Measurements from ENCODE around the gene RBMS3. TPM values are rescaled to one million over a fixed set of nuclear protein-coding genes. Genes with fewer than 3 reads are reported as not detected.
"Not testable (repeated sequence)": the region's sequence is repeated elsewhere in the genome, so short reads cannot be mapped to it uniquely, and the experiment has no call there.

RBMS3 gene
- total and polyA plus RNA-seq, 2 donors = 12.8 to 19.9 TPM

DNA sequence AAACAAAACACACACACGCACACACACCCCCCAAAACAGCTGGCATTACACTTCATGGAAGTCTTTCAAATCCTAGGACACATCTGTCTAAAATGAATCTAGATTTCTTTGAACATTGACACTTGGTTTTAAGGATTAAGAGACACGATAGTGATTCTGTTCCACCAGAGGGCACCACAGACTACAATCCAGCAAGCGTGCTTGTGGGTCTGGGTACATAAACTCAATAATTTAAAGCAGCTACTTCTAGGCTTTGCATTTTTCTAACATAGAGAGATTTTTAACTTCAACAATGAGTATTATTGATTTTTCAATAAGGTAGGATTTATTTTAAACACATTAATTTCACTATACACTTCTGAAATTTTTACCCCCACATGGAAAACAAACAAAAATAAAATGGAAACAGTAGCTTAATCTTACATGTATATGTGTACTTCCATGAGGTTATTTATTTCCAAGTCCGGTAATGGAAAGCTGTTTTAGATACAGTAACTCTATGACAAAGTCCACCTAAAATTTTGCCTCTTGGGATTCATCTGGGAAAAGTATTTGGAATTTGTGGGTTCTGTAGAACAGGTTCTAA lies 761.5 kb downstream of the RBMS3 start:
- no peaks in the 10 kb centered on the region for H3K27me3 ChIP-seq (ENCODE audit: control insufficient read depth in 2 of 2, insufficient read depth in 1 of 2, low read length in 1 of 2)
- H3K4me3 ChIP-seq (ENCODE audit: low read length in 2 of 2) = no peak overlapping the region
- no peaks in the 10 kb centered on the region for H3K36me3 ChIP-seq (ENCODE audit: control insufficient read depth in 2 of 2, insufficient read depth in 2 of 2, low read length in 1 of 2)
- H3K4me1 ChIP-seq (ENCODE audit: control insufficient read depth in 2 of 2, insufficient read depth in 2 of 2, low read length in 2 of 2) = no peaks in the 10 kb centered on the region
- H3K9me3 ChIP-seq (ENCODE audit: control insufficient read depth in 2 of 2, insufficient read depth in 1 of 2, low read length in 1 of 2) = no peaks in the 10 kb centered on the region
- WGBS = 34% methylated on average over 4 of the region's 4 CpGs
- no peak overlapping the region for H3K27ac ChIP-seq (ENCODE audit: low read depth in 1 of 2, low read length in 1 of 2)
- peak; percentile 14 to 82 (median 58) for DNase-seq (ENCODE audit: low read depth in 6 of 9, low spot score in 9 of 9)

DNA sequence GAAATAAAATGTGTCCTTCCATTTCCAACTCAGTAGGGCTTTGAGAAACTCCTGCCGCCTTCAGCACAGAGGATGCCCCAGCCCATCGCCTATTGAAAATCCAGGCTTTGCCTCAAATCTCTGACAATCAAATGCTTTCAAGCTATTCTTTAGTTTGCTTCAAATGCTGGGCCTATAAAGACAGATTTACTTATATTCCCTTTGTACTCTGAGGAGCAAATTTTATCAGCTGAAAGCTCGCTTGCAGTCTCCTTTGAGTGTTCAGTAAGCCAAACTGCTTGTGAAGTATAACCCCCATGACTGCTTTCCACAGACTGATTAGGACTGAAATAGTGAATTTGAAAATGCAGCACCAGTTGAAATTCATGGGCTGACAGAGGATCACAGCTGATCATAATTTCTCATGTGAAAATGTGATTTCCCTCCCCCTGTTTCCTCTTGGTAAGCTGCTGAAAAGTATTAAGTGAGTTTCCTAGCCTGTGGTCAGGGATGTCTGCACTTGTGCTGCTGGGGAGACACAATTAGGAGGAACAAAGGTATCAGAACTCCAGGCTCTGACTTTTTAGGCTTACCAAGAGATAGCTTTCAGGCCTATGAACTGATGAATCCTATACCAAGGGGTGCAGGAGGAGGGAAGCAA lies 762.2 kb downstream of the RBMS3 start:
- H3K9me3 ChIP-seq (ENCODE audit: control insufficient read depth in 2 of 2, insufficient read depth in 1 of 2, low read length in 1 of 2) = no peaks in the 10 kb centered on the region
- no peak for DNase-seq (ENCODE audit: low read depth in 6 of 9, low spot score in 9 of 9)
- no peaks in the 10 kb centered on the region for H3K27me3 ChIP-seq (ENCODE audit: control insufficient read depth in 2 of 2, insufficient read depth in 1 of 2, low read length in 1 of 2)
- no peak overlapping the region for H3K4me3 ChIP-seq (ENCODE audit: low read length in 2 of 2)
- H3K4me1 ChIP-seq (ENCODE audit: control insufficient read depth in 2 of 2, insufficient read depth in 2 of 2, low read length in 2 of 2) = no peaks in the 10 kb centered on the region
- H3K36me3 ChIP-seq (ENCODE audit: control insufficient read depth in 2 of 2, insufficient read depth in 2 of 2, low read length in 1 of 2) = no peaks in the 10 kb centered on the region
- WGBS = 96% methylated on average over 3 of the region's 3 CpGs
- no peak overlapping the region for H3K27ac ChIP-seq (ENCODE audit: low read depth in 1 of 2, low read length in 1 of 2)

DNA sequence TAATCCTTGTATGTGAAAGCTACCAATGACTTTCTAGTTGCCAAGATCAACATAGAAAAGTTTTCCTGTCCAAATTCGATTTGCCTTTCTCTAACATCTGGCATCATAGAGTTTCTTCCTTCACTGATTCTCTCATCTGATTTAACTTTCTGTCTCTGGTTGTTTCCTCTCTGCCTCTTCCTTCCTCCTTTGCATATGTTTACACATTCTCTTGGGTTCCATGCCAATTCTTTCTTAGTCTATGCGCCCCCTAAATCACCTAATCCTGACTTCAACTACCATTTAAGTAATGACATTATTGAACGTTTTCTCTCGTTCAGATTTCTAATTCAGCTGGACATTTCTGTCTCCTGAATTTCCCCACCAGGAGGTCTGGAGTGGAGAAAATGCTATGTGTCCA lies 763.6 kb downstream of the RBMS3 start:
- whole genome bisulfite sequencing = 71% methylated on average over 4 of the region's 4 CpGs

DNA sequence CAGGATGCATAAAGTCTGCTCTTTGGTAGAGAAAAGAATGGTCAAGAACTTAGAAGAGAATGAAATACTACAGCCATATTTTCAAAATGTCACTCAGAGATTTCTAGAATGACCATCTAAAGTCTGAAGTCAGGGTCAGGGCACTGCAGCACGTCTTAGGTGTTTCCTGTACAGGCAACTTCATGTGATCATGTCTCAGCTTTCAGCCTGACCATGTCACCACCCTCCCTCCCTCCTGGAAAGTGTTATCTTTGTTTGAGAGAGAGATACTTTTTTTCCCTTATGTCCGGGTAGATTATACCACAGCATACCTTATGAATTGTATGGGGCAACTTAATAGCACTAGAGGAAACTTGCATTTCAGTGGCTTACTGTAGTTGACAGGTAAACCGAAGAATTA lies 767.6 kb downstream of the RBMS3 start:
- Histone ChIP-seq H3K4me1 (ENCODE audit: control insufficient read depth in 2 of 2, insufficient read depth in 2 of 2, low read length in 2 of 2) (no peaks in the 10 kb centered on the region), H3K27ac (ENCODE audit: low read depth in 1 of 2, low read length in 1 of 2) (no peak overlapping the region), H3K27me3 (ENCODE audit: control insufficient read depth in 2 of 2, insufficient read depth in 1 of 2, low read length in 1 of 2) (no peaks in the 10 kb centered on the region), H3K9me3 (ENCODE audit: control insufficient read depth in 2 of 2, insufficient read depth in 1 of 2, low read length in 1 of 2) (peaks cover 0 to 5% of the 10 kb centered on the region in 2 donors), H3K4me3 (ENCODE audit: low read length in 2 of 2) (no peak overlapping the region), H3K36me3 (ENCODE audit: control insufficient read depth in 2 of 2, insufficient read depth in 2 of 2, low read length in 1 of 2) (no peaks in the 10 kb centered on the region)
- no peak for DNase-seq (ENCODE audit: low read depth in 6 of 9, low spot score in 9 of 9)
- 91% methylated on average over 3 of the region's 3 CpGs for WGBS

More for the DNA sequence above, 763.6 kb downstream of the RBMS3 start:
- Histone ChIP-seq H3K9me3 (ENCODE audit: control insufficient read depth in 2 of 2, insufficient read depth in 1 of 2, low read length in 1 of 2) (no peaks in the 10 kb centered on the region), H3K4me3 (ENCODE audit: low read length in 2 of 2) (no peak overlapping the region), H3K27me3 (ENCODE audit: control insufficient read depth in 2 of 2, insufficient read depth in 1 of 2, low read length in 1 of 2) (no peaks in the 10 kb centered on the region), H3K27ac (ENCODE audit: low read depth in 1 of 2, low read length in 1 of 2) (no peak overlapping the region), H3K36me3 (ENCODE audit: control insufficient read depth in 2 of 2, insufficient read depth in 2 of 2, low read length in 1 of 2) (no peaks in the 10 kb centered on the region), H3K4me1 (ENCODE audit: control insufficient read depth in 2 of 2, insufficient read depth in 2 of 2, low read length in 2 of 2) (no peaks in the 10 kb centered on the region)
- no peak for DNase-seq (ENCODE audit: low read depth in 6 of 9, low spot score in 9 of 9)

DNA sequence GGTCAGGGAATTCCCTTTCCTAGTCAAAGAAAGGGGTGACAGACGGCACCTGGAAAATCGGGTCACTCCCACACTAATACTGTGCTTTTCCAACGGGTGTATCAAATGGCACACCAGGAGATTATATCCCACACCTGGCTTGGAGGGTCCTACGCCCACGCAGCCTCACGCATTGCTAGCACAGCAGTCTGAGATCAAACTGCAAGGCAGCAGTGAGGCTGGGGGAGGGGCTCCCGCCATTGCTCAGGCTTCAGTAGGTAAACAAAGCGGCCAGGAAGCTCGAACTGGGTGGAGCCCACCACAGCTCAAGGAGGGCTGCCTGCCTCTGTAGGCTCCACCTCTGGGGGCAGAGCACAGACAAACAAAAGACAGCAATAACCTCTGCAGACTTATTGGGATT lies 769.2 kb downstream of the RBMS3 start:
- not testable (repeated sequence) for H3K27ac ChIP-seq (ENCODE audit: low read depth in 1 of 2, low read length in 1 of 2); H3K9me3 ChIP-seq (ENCODE audit: control insufficient read depth in 2 of 2, insufficient read depth in 1 of 2, low read length in 1 of 2); H3K36me3 ChIP-seq (ENCODE audit: control insufficient read depth in 2 of 2, insufficient read depth in 2 of 2, low read length in 1 of 2); H3K27me3 ChIP-seq (ENCODE audit: control insufficient read depth in 2 of 2, insufficient read depth in 1 of 2, low read length in 1 of 2); H3K4me1 ChIP-seq (ENCODE audit: control insufficient read depth in 2 of 2, insufficient read depth in 2 of 2, low read length in 2 of 2); DNase-seq (ENCODE audit: low read depth in 6 of 9, low spot score in 9 of 9); H3K4me3 ChIP-seq (ENCODE audit: low read length in 2 of 2)
- 97% methylated on average over 9 of the region's 9 CpGs for WGBS

DNA sequence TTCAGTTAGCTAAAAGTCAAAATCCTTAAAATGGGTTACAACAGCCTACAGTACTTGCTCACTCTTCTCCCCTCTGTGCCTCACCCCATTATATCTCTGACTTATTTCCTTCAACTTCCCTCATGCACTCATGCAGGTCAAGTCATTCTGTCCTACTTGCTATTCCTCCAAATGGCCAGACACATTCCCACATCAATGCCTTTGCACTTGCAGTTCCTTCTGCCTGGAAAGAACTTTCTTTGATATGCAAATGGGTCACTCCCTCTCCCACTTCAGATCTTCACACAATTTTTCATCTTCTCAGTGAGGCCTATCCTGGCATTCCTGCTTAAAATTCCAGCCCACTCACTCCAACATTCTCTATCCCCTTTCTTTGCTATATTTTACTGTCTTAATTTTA lies 778.4 kb downstream of the RBMS3 start:
- no peak for DNase-seq (ENCODE audit: low read depth in 6 of 9, low spot score in 9 of 9)

More for the DNA sequence above, 778.4 kb downstream of the RBMS3 start:
- H3K4me3 ChIP-seq (ENCODE audit: low read length in 2 of 2) = no peak overlapping the region
- no peaks in the 10 kb centered on the region for H3K4me1 ChIP-seq (ENCODE audit: control insufficient read depth in 2 of 2, insufficient read depth in 2 of 2, low read length in 2 of 2)
- no peaks in the 10 kb centered on the region for H3K27me3 ChIP-seq (ENCODE audit: control insufficient read depth in 2 of 2, insufficient read depth in 1 of 2, low read length in 1 of 2)
- H3K9me3 ChIP-seq (ENCODE audit: control insufficient read depth in 2 of 2, insufficient read depth in 1 of 2, low read length in 1 of 2) = no peaks in the 10 kb centered on the region
- H3K27ac ChIP-seq (ENCODE audit: low read depth in 1 of 2, low read length in 1 of 2) = no peak overlapping the region
- no peaks in the 10 kb centered on the region for H3K36me3 ChIP-seq (ENCODE audit: control insufficient read depth in 2 of 2, insufficient read depth in 2 of 2, low read length in 1 of 2)
